WTC11 (cell line): ENCODE results near the gene OR8A1. TPM values are rescaled to one million over a fixed set of nuclear protein-coding genes. Genes with fewer than 3 reads are reported as not detected.

ENCODE experiments used
- ATAC-seq: fragments of 200-7000 bp; cut with Tn5 transposase; 2 replicates; pipeline ENCODE4 v1.10.0; 2021; ENCODE audit warnings: mild to moderate bottlenecking, moderate library complexity
- CTCF ChIA-PET: fragments of 300-600 bp; sonication (Branson Sonifier 250); formaldehyde crosslinking; loops from one replicate; lab custom pipeline; 2021; ENCODE audit warnings: antibody characterized with exemption; lab: Charles Lee
- POLR2A ChIA-PET: fragments of 350-600 bp; sonication (Branson Sonifier 250); formaldehyde crosslinking; loops from one replicate; lab custom pipeline; 2021; ENCODE audit warnings: antibody characterized with exemption; lab: Charles Lee
- DNase-seq: peaks from one replicate; pipeline ENCODE4 v3.0.0; 2021; ENCODE audit warnings: low spot score
- H3K27ac Mint-ChIP-seq: 2 replicates; pipeline ENCODE4 v1.8.0; 2021; ENCODE audit warnings: mixed read lengths
- H3K27me3 Mint-ChIP-seq: 2 replicates; pipeline ENCODE4 v1.8.0; 2021; ENCODE audit warnings: low read depth, mild to moderate bottlenecking, moderate library complexity, mixed read lengths
- H3K36me3 Mint-ChIP-seq: 2 replicates; pipeline ENCODE4 v1.8.0; 2021; ENCODE audit warnings: mixed read lengths
- H3K4me1 Mint-ChIP-seq: 2 replicates; pipeline ENCODE4 v1.8.0; 2022; ENCODE audit warnings: mixed read lengths
- H3K4me3 Mint-ChIP-seq: 2 replicates; pipeline ENCODE4 v1.8.0; 2021; ENCODE audit warnings: mild to moderate bottlenecking, moderate library complexity, mixed read lengths
- H3K9me3 Mint-ChIP-seq: 2 replicates; pipeline ENCODE4 v1.8.0; 2021; ENCODE audit warnings: mixed read lengths
- AFF4 ChIP-seq: sonication (generic); formaldehyde crosslinking; IDR thresholded peaks from 2 replicates; pipeline ENCODE4 v1.8.1; 2023; ENCODE audit warnings: mild to moderate bottlenecking, missing genetic modification reagents, borderline replicate concordance
- ATF2 ChIP-seq: sonication (generic); formaldehyde crosslinking; IDR thresholded peaks from 2 replicates; pipeline ENCODE4 v1.8.1; 2022; ENCODE audit warnings: low read depth, missing genetic modification reagents, borderline replicate concordance
- CREB1 ChIP-seq: sonication (generic); formaldehyde crosslinking; IDR thresholded peaks from 2 replicates; pipeline ENCODE4 v1.8.0; 2023; ENCODE audit warnings: mild to moderate bottlenecking, missing genetic modification reagents
- CTCF ChIP-seq: fragments of 200-600 bp; IDR thresholded peaks from 2 replicates; pipeline ENCODE4 v1.8.0; 2022; ENCODE audit warnings: antibody characterized with exemption
- E2F4 ChIP-seq: sonication (generic); formaldehyde crosslinking; IDR thresholded peaks from 2 replicates; pipeline ENCODE4 v1.8.1; 2022; ENCODE audit warnings: low read depth, mild to moderate bottlenecking, moderate library complexity, missing genetic modification reagents, borderline replicate concordance
- ESRRA ChIP-seq: sonication (generic); formaldehyde crosslinking; IDR thresholded peaks from 2 replicates; pipeline ENCODE4 v1.8.1; 2022; ENCODE audit warnings: mild to moderate bottlenecking, missing genetic modification reagents, borderline replicate concordance
- FOXP1 ChIP-seq: sonication (generic); formaldehyde crosslinking; IDR thresholded peaks from 2 replicates; pipeline ENCODE4 v1.8.0; 2022; ENCODE audit warnings: missing genetic modification reagents, mild to moderate bottlenecking, moderate library complexity, borderline replicate concordance
- GABPB1 ChIP-seq: sonication (generic); formaldehyde crosslinking; IDR thresholded peaks from 2 replicates; pipeline ENCODE4 v1.8.1; 2023; ENCODE audit warnings: mild to moderate bottlenecking, missing genetic modification reagents
- GTF2I ChIP-seq: fragments of 250-450 bp; sonication (Bioruptor Pico); conservative IDR thresholded peaks from 2 replicates; pipeline ENCODE4 v1.4.0; 2021; ENCODE audit warnings: mild to moderate bottlenecking
- MYBL2 ChIP-seq: sonication (generic); formaldehyde crosslinking; IDR thresholded peaks from 2 replicates; pipeline ENCODE4 v1.8.1; 2023; ENCODE audit warnings: mild to moderate bottlenecking, moderate library complexity, missing genetic modification reagents
- NFYB ChIP-seq: sonication (generic); formaldehyde crosslinking; conservative IDR thresholded peaks from 2 replicates; pipeline ENCODE4 v1.8.0; 2022; ENCODE audit warnings: low read depth, missing genetic modification reagents
- NR1H2 ChIP-seq: sonication (generic); formaldehyde crosslinking; IDR thresholded peaks from 2 replicates; pipeline ENCODE4 v1.9.0; 2021; ENCODE audit warnings: mild to moderate bottlenecking, moderate library complexity, missing genetic modification reagents
- PRDM15 ChIP-seq: sonication (generic); formaldehyde crosslinking; IDR thresholded peaks from 2 replicates; pipeline ENCODE4 v1.8.0; 2022; ENCODE audit warnings: missing genetic modification reagents
- STAT6 ChIP-seq: sonication (generic); formaldehyde crosslinking; conservative IDR thresholded peaks from 2 replicates; pipeline ENCODE4 v1.8.1; 2023; ENCODE audit warnings: mild to moderate bottlenecking, low read depth, missing genetic modification reagents, moderate library complexity
- ZNF121 ChIP-seq: sonication (generic); formaldehyde crosslinking; IDR thresholded peaks from 2 replicates; pipeline ENCODE4 v1.8.0; 2023; ENCODE audit warnings: missing genetic modification reagents
- ZNF281 ChIP-seq: sonication (generic); formaldehyde crosslinking; IDR thresholded peaks from 2 replicates; pipeline ENCODE4 v1.8.0; 2023; ENCODE audit warnings: mild to moderate bottlenecking, missing genetic modification reagents
- ZNF416 ChIP-seq: fragments of 250-450 bp; sonication (Bioruptor Pico); IDR thresholded peaks from 2 replicates; pipeline ENCODE4 v1.9.0; 2021; ENCODE audit warnings: mild to moderate bottlenecking, inconsistent platforms
- total RNA-seq: library from RNA; stranded (reverse); gene quantifications from 3 replicates; pipeline ENCODE4 v1.2.3, GENCODE V29; 2021

OR8A1 gene
- total RNA-seq, 1 experiment from 2014 or later: not detected

- H3K4me3 Mint-ChIP-seq: no peak overlapping the region
- no peak for TF ChIP-seq NFYB (CRISPR knock-in tag)
- no peak for TF ChIP-seq NR1H2 (CRISPR knock-in tag)
- TF ChIP-seq PRDM15 (CRISPR knock-in tag): no peak
- TF ChIP-seq GABPB1: no peak
- TF ChIP-seq CTCF: no peak
- TF ChIP-seq ATF2 (CRISPR knock-in tag): no peak
- no peak for TF ChIP-seq GTF2I (CRISPR knock-in tag)
- no peak for TF ChIP-seq E2F4 (CRISPR knock-in tag)
- no peaks in the 10 kb centered on the region; the same call in 1 of the 2 replicates for H3K4me1 Mint-ChIP-seq
- H3K9me3 Mint-ChIP-seq: peaks cover 2% of the 10 kb centered on the region
- H3K27me3 Mint-ChIP-seq: no peaks in the 10 kb centered on the region
- H3K27ac Mint-ChIP-seq: no peak overlapping the region
- CTCF ChIA-PET: interaction anchor here (0.5 kb wide), 1 partner anchor 184 kb away, joined by 3 read pairs; the partner anchor contains the start of gene ESAM
- no peaks in the 10 kb centered on the region for H3K36me3 Mint-ChIP-seq
- DNase-seq: no peak
- no peak for ATAC-seq
- POLR2A ChIA-PET: no interaction called here
Observed at GRCh38 chr11:124578761-124579160, 9.0 kb downstream of the OR8A1 start.

GRCh38 chr11:124581817-124582216 is 12.0 kb downstream of the OR8A1 start:
- H3K9me3 Mint-ChIP-seq: no peaks in the 10 kb centered on the region
- no peaks in the 10 kb centered on the region for H3K27me3 Mint-ChIP-seq
- no peaks in the 10 kb centered on the region for H3K36me3 Mint-ChIP-seq
- POLR2A ChIA-PET: no interaction called here
- ATAC-seq: no peak
- DNase-seq: no peak
- CTCF ChIA-PET: interaction anchor here (1.1 to 1.5 kb wide), 2 partner anchors 45 to 180 kb away, joined by 3 to 4 read pairs; no protein-coding TSS in a partner anchor
- H3K4me3 Mint-ChIP-seq: no peak overlapping the region
- no peak overlapping the region for H3K27ac Mint-ChIP-seq
- H3K4me1 Mint-ChIP-seq: peaks cover 7% of the 10 kb centered on the region
- TF ChIP-seq NFYB (CRISPR knock-in tag) (no peak), STAT6 (no peak), ZNF121 (CRISPR knock-in tag) (no peak), ESRRA (CRISPR knock-in tag) (no peak), FOXP1 (CRISPR knock-in tag) (no peak), AFF4 (CRISPR knock-in tag) (no peak), ZNF281 (no peak), ZNF416 (CRISPR knock-in tag) (no peak), CREB1 (CRISPR knock-in tag) (no peak), MYBL2 (CRISPR knock-in tag) (no peak)
